Sigmoid colon (tissue), 4 donors: ENCODE data around the gene MYBPHL.

ENCODE experiments used
- CTCF ChIP-seq, 4 experiments: fragments of 450-650 bp in 3 of 4; fragments of 200-600 bp in 1 of 4; IDR thresholded peaks; one replicate each; pipeline ENCODE4 v1.5.1; 2016 to 2019; ENCODE audit warnings: antibody characterized with exemption in 4 of 4, mild to moderate bottlenecking in 3 of 4, moderate library complexity in 2 of 4
- EP300 ChIP-seq, 4 donors: sonication (generic); formaldehyde crosslinking; IDR thresholded peaks; one replicate each; pipeline ENCODE4 v1.6.1; 2017; ENCODE audit warnings: antibody characterized with exemption in 4 of 4

GRCh38 chr1:109243860-109244552 is 62.8 kb downstream of the MYBPHL start:
- TF ChIP-seq CTCF (IDR thresholded peaks at IDR 0.05) = no peak
- TF ChIP-seq EP300 (IDR thresholded peaks at IDR 0.05) = no peak
